ENCODE data around the gene ZNF544.
"Not testable (repeated sequence)": the region's sequence is repeated elsewhere in the genome, so short reads cannot be mapped to it uniquely, and the experiment has no call there.

The ZNF544 gene

GRCh38 chr19:58294743-58295374 lies 66.1 kb downstream of the ZNF544 start:
- in situ Hi-C loops (cut with HindIII; ENCODE audit: low pct_ligation_motif_present, low pct_unique_long_range_greater_than_20kb, low sequenced_read_pairs): no loop called here

GRCh38 chr19:58296104-58296503 lies 67.4 kb downstream of the ZNF544 start:
- DNase-seq: no peak
- in situ Hi-C loops (cut with HindIII; ENCODE audit: low pct_ligation_motif_present, low pct_unique_long_range_greater_than_20kb, low sequenced_read_pairs): no loop called here

More at GRCh38 chr19:58294743-58295374, 66.1 kb downstream of the ZNF544 start:
- no peak for DNase-seq

DNA sequence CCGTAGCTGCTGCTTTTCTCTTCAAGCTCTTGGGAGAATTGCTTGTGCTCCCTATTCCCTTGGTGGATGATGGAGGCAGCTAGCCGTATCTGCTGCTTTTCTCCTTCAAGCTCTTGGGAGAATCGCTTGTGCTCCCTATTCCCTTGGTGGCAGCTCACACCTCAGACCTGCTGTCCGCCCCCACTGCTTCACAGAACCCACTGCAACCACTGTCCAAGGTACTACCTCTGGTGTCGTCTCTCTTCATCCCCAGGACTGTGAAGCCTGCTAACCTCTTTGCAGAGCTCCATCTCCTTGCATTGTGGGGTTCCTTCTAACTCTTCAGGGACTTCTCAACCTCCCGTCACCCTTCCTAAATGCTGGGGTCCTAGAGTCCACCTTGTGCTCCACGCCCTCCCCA lies 71.9 kb downstream of the ZNF544 start:
- in situ Hi-C loops (cut with HindIII; ENCODE audit: low pct_ligation_motif_present, low pct_unique_long_range_greater_than_20kb, low sequenced_read_pairs): no loop called here

GRCh38 chr19:58304255-58304654 lies 75.5 kb downstream of the ZNF544 start:
- in situ Hi-C loops (cut with HindIII; ENCODE audit: low pct_ligation_motif_present, low pct_unique_long_range_greater_than_20kb, low sequenced_read_pairs): no loop called here
- DNase-seq: no peak

More for the DNA sequence above, 71.9 kb downstream of the ZNF544 start:
- DNase-seq: no peak

DNA sequence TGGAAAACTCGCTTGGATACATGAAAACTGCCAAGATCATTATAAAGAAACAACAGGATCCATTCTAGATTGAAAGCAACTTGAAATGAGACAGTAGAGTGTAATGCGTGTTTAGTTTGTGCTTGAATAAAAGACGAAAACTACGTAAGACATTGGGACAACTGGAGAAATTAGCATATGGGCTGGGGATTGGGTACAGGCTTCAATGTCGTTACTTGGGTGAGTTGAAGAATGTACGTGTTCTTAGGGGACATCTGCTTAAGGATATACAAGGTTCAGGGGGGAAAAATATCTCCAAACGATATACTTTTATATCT lies 76.0 kb downstream of the ZNF544 start:
- in situ Hi-C loops (cut with HindIII; ENCODE audit: low pct_ligation_motif_present, low pct_unique_long_range_greater_than_20kb, low sequenced_read_pairs): no loop called here
- peak; percentile 11 for DNase-seq

DNA sequence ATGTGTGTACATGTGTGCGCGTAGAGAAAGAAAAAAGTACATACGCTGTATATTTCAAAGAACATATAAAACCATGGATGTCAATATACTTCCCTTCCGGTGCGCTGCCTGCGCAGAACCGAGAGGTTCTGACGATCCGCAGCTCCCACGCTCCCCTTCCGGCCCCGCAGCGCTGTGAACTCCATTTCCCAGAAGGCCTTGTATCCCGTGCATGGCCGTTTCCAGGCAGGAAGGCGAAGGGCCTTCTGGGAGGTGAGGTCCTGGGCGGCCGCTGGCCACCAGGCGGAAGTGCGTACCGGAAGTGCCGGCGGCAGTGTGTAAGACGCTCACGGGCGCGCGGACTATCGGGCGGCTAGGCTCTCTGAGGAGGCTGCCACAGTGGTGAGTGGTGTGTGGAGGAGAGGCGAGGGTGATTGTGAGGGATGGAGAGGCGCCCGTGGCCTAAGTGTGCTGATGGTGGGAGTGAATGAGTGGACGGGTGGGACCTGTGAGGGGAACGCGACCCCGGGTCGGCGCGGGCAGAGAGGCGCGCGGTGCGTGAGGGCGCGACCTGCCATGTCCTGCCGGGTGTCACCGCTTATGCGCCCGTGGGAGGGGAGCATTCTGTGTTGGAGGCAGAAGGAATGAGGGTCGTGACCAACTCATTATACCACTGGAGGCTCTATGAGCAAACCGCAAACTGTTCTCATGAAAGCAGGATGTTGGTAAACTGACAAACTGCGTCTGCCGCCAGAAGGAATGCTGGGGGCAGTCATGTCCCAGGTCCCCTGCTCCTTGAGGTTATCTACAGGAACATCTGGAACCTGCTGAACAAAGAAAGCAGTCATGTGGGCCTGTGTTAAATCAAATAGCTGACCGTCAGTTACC lies 76.6 kb downstream of the ZNF544 start, which contains the start of gene ERVK3-1:
TSS of gene ERVK3-1 (plus strand) at position 313 of the 867 bp plus-strand sequence. CDS start 6,792 bp downstream, outside the sequence.
- peak; percentile 96 for DNase-seq
- in situ Hi-C loops (cut with HindIII; ENCODE audit: low pct_ligation_motif_present, low pct_unique_long_range_greater_than_20kb, low sequenced_read_pairs): no loop called here

- peak; percentile 47 for DNase-seq
Measured at GRCh38 chr19:58305932-58306323, 77.2 kb downstream of the ZNF544 start.

GRCh38 chr19:58307736-58308135 lies 79.0 kb downstream of the ZNF544 start:
- in situ Hi-C loops (cut with HindIII; ENCODE audit: low pct_ligation_motif_present, low pct_unique_long_range_greater_than_20kb, low sequenced_read_pairs): no loop called here
- DNase-seq: no peak

More at GRCh38 chr19:58305932-58306323, 77.2 kb downstream of the ZNF544 start:
- in situ Hi-C loops (cut with HindIII; ENCODE audit: low pct_ligation_motif_present, low pct_unique_long_range_greater_than_20kb, low sequenced_read_pairs): no loop called here

GRCh38 chr19:58310685-58311084 lies 82.0 kb downstream of the ZNF544 start:
- in situ Hi-C loops (cut with HindIII; ENCODE audit: low pct_ligation_motif_present, low pct_unique_long_range_greater_than_20kb, low sequenced_read_pairs); DNase-seq: not testable (repeated sequence)

GRCh38 chr19:58311345-58311865 lies 82.7 kb downstream of the ZNF544 start:
- DNase-seq: no peak
- in situ Hi-C loops (cut with HindIII; ENCODE audit: low pct_ligation_motif_present, low pct_unique_long_range_greater_than_20kb, low sequenced_read_pairs): no loop called here
